GM15510 (cell line): ENCODE data around the gene DTHD1.

ENCODE experiments used
- POLR2A ChIP-seq: IDR thresholded peaks from 3 replicates; pipeline ENCODE4 v1.6.1; 2011; ENCODE audit warnings: borderline replicate concordance; ENCODE audit not compliant: insufficient read length; ENCODE audit errors: extremely low read depth

The DTHD1 gene

DNA sequence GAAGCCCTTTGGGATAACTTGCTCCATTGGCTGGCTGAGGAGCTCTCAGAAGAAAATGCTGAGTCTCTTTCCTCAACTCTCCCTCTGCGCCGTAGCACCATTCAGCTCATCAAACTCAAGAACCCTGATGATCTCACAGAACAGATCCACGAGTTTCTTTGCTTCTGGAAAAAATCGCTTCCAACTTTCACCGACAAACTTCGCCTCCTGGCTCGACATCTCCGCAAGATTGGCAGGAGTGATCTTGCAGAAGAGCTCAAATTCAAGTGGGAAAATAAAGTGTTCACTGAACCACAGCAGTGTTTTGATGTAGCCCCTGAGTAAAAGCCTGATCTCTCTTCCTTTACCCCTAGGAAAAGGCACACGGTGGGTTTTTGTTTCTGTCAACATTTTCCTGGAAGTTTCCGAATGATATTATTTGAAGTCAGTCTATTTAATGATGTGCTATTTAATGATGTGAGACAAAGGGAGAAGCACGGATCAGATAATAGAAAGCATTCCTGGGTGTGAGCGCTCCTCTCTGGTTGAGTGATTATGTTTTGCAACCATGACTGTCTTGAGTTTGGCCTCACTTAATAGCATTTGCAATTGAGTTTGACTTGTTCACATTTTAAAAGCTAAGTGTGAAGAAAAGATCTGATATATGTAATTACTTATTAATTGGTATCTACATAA lies 62.2 kb downstream of the DTHD1 start:
- no peak for TF ChIP-seq POLR2A

GRCh38 chr4:36348403-36348938 lies 67.1 kb downstream of the DTHD1 start:
- TF ChIP-seq POLR2A, result no peak

GRCh38 chr4:36349938-36350549 lies 68.6 kb downstream of the DTHD1 start:
- no peak for TF ChIP-seq POLR2A

DNA sequence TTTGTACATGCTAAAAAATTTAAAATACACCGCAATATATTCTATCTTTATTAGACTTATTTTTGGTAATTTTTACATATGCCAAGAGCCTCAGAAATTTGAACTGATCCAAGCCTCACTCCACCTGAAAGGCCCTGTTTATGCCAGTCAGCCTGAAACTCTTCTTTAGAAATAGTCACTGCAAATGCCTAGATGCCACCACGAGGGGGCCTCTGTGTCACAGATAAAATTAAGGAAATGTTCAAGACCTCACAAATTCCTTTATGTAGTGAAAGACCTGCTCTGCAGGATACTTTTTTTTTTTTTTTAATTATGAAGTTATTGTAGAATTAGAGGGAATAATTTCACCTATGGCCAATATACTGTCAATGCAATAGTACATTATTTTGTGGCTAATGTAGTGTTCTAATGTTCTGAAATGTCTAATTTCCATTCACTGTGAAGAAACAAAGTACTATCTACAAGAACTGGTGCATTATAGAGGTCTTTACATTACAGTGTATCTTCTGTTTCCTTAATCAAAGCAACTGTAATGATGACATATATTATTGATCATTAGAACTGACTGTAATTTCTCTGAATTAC lies 69.8 kb downstream of the DTHD1 start:
- TF ChIP-seq POLR2A, result no peak

DNA sequence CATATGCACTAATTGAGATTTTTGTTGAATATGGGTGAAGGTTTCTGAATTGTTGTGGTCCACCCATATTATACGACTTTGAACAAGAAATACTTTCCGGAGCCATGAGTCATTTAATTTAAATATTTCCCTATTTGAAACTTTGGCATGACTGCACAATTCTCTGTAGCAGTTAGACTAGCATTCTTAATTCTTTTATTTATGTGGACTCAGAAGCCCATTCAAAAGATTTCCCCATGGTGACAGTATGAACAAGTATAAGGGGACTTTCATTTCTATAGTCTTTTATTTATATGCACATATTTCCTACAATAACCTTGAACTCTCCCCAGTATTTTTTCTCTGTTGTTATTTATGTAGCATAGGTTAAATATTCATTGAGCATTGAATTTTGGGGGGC lies 72.6 kb downstream of the DTHD1 start:
- no peak for TF ChIP-seq POLR2A

DNA sequence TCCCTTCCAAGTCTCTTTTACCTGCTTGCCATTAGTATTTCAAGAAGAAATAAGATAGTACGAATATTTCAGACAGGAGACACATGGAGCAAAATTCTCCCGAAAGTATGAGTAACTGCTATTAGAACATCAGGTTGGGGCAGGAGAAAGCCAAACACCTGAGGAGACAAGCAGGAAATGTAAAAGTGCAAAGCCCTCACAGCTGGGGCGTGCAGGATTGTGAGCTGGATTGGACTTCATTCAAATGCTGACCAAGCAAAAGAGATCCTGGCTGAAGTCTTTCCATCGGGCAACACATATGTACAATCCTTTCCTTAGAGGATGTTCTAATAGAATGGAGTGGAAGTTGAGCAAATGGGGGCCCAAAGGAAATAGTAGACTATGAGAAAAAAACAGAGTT lies 76.8 kb downstream of the DTHD1 start:
- no peak for TF ChIP-seq POLR2A

- no peak for TF ChIP-seq POLR2A
Measured at GRCh38 chr4:36360755-36361154, 79.3 kb downstream of the DTHD1 start.

GRCh38 chr4:36363024-36363423 lies 81.6 kb downstream of the DTHD1 start:
- no peak for TF ChIP-seq POLR2A

GRCh38 chr4:36374836-36375511 lies 93.6 kb downstream of the DTHD1 start:
- no peak for TF ChIP-seq POLR2A

DNA sequence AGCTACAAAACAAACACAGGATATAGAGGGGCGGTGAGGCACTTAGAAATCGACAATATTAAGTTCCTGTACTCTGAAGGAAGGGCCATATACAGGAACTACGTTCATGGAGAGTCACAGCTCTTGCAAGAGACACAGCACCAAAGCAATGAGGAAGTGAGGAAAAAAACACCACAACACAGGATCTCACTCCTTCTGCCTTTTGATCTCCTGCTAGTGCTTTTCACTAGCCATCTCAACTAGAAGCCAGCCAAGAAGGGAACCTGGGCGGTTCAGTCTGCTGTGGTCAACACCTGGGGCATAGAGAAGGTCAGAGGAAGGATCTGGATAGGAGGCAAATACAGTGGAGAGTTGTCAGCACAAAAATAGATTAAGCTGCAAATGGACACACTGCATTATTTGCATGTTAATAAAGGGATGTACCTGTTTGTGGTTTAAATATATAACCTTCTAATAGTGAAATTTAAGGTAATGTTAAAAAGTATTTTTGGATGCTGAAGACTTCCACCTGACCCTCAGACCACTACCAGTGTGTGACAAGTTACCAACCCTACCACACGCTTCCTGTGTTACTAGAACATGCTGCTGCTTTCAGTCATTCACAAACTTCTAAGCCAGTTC lies 104.6 kb downstream of the DTHD1 start:
- TF ChIP-seq POLR2A, result no peak

DNA sequence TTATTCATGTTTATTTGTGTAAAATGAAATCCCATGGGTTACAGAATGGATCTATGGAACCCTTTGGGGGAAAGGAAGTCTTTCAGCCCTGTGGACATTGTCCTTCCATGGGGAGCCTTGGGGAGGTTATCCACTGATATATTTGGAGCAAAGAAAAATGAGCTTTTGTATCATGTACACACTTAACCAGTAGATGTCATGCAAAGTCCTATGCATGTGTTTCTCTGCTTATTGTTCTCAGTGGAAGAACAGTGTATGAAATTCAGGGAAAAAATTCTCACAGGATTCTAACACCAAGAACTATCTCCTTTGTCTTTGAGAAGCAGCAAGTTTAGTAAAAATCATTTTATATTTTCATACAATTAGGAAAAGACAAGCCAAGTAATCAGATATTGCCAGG lies 105.3 kb downstream of the DTHD1 start:
- TF ChIP-seq POLR2A, result no peak

DNA sequence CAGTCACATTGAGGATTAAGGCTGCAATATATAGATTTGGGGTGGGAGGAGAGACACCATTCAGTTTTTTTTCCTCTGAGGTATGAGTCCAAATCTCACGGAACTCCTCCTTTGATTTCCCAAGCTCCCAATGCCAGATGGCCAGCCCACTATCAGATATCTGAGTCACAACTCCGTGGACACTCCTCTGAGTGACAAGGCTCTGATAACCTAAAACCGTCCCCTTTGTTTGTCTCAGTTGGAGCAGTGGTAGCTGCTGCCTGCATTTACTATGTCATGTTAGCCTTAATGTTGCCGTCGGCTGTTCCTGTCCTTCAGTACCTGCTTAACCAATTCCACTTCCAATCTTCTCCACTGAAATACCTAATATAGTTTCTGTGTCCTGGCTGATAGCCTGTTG lies 107.3 kb downstream of the DTHD1 start:
- no peak for TF ChIP-seq POLR2A

- TF ChIP-seq POLR2A, result no peak
Measured at GRCh38 chr4:36391411-36391810, 110.0 kb downstream of the DTHD1 start.

DNA sequence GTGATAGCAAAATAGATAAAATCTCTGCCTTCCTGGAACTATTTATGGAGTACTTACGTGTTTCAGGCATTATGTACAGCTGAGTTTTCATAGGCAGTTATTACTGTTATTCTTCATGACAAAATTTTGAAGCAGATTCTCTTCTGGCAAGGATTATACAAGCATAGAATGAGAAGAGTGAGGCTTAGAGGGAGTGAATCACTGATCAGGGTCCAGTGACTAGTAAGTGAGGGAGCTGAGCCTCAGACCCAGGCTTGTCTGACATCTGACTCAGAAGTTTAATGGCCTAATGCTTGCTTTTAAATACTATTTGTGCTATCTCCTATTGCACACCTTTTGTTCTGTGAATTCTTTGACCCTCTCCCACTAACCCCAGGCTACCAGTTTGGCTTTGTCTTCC lies 110.6 kb downstream of the DTHD1 start:
- no peak for TF ChIP-seq POLR2A

GRCh38 chr4:36392916-36393315 lies 111.5 kb downstream of the DTHD1 start:
- no peak for TF ChIP-seq POLR2A
